ENCODE measurements around the gene FOXN3.

FOXN3 gene

DNA sequence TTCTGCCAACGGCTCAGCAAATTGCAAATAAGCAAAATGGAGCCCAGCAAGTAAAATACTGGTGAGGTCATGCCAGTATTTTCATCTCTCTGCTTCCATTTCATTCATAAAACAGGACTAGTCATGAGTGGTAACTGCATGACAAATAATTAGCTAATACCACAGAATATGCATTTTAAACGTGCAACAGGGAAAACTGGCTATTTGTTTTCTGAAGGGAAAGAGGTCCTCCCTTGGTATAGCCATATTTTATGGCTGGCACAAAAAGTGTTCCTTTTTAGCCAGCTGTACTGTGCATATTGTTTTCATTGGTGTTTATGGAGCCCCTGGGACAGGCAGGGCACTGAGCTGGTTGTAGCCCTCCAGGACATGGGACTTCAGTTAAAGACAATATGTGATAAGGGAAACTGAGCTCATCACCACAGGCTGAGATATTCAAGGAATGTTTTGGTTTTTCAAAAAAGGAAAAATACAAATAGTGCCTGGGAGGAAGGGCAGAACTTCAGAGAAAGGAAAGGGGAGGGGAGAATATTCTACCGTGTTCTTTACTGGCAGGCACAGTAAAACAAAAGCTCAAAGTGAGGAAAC is 26.1 kb upstream of the FOXN3 start:
- H3K9me3 Mint-ChIP-seq = no peaks in the 10 kb centered on the region
- ATAC-seq (replicated peaks) (no peak), DNase-seq (no peak)
- H3K4me1 Mint-ChIP-seq = peaks cover 34 to 80% of the 10 kb centered on the region in 2 donors
- H3K4me3 Mint-ChIP-seq = peak overlapping the region; percentile 36 to 53
- peak overlapping the region; percentile 96 for H3K27ac Mint-ChIP-seq
- H3K36me3 Mint-ChIP-seq = peaks cover 13 to 26% of the 10 kb centered on the region in 2 donors
- no peaks in the 10 kb centered on the region for H3K27me3 Mint-ChIP-seq

DNA sequence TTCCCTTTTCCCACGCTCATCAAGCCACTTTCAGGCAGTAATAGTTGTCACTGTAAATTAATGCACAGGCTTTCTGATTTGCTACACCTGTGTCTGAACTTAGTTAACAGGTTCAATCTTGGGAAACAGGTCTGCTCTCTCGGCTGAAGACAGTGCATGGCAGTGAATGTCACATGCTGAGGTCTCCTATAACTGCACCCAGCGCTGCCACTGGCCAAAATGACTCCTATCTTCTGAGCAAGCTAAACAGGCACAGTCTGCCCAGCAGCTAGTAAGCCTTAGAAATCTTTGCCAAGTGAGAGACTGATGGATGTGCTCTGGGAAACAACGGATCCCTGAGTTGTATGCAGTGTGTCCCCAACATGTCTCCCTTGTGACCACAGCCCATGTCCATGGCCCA is 25.2 kb upstream of the FOXN3 start:
- Mint-ChIP-seq H3K4me1 (peaks cover 32 to 74% of the 10 kb centered on the region in 2 donors), H3K27me3 (no peaks in the 10 kb centered on the region), H3K9me3 (peaks cover 0 to under 1% of the 10 kb centered on the region in 2 donors), H3K36me3 (peaks cover 13 to 22% of the 10 kb centered on the region in 2 donors), H3K27ac (peak overlapping the region; percentile 27), H3K4me3 (no peak overlapping the region)
- DNase-seq (no peak), ATAC-seq (replicated peaks) (no peak)

DNA sequence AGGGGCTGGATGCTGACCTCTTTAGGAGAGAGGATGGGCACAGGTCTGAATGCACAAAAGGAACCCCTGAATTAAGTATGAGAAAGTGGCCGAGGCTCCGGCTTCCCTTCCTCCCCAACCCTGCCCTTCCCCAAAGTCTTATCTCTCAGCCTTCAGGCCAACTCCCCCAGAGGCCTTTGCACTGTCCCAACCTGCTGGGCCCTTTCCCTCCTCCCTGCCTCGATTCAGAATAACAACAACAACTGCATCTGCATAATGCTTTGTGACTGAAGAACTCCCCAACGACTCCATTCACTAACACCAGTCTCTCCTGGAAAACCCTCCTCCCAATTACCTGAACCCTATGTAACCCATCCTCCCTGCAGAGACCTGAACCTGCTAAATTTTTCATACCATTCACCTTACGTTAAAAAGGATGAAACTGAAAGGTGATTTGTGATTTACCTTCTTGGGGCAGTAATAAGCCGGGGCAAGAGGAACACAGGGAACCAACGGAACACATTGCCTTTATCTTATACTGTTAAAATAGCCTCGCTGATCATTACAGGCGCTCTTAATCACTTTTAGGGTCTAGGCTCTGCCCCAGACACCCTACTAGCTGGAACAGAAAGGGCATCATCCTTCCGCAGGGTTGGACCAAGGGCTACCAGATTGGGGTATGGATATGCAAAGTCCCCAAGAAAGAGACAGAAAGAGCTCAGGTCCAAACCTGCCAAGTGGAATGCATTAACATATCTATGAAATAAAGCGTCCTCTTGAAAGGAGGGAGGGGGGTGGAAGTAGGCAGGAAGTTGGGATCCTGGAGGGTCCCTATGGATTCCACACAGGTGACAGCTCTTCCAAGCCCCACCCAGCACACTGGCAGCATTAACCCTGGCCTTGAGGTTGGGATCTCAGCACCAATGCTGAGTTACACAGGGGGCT is 24.2 kb upstream of the FOXN3 start:
- DNase-seq (no peak), ATAC-seq (replicated peaks) (no peak)
- peaks cover 20 to 28% of the 10 kb centered on the region in 2 donors for H3K36me3 Mint-ChIP-seq
- H3K4me3 Mint-ChIP-seq = no peak overlapping the region
- H3K4me1 Mint-ChIP-seq = peaks cover 34 to 74% of the 10 kb centered on the region in 2 donors
- peaks cover 0 to 6% of the 10 kb centered on the region in 2 donors for H3K9me3 Mint-ChIP-seq
- no peaks in the 10 kb centered on the region for H3K27me3 Mint-ChIP-seq
- peak overlapping the region; percentile 65 for H3K27ac Mint-ChIP-seq

DNA sequence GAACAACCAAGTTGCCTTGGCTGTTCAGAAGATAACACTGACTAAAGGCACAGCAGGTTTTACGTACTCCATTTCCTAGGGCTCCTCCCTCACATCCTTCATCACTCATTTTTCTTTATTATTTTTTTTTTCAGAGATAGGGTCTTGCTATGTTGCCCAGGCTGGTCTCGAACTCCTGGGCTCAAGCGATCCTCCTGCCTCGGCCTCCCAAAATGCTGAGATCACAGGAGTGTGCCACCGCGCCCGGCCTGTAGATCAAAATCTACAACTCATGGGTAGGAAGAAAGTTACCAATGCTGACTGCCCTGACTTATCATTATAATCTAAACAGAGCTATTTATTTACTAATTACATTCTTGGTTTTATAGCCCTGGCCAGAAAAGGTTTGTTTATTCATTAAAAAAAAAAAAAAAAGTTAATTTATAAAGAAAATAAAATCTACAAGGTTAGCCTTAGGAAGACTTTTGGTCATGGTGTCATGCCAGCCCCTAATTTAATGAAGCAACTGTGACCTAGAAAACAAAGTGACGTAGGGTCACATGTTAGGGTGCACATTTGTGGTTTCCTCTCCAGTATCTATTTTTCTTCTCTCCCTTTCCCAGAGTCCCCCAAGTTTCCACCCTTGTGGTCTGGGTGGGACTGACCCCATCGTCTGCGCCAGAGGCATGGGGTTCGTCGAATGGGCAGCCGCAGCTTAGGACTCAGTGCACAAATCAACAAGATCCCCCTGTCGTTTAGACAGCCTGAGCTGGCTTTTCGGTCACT is 19.0 kb upstream of the FOXN3 start:
- peaks cover 32 to 68% of the 10 kb centered on the region in 2 donors for H3K4me1 Mint-ChIP-seq
- no peak overlapping the region for H3K4me3 Mint-ChIP-seq
- H3K27ac Mint-ChIP-seq = peak overlapping the region; percentile 65
- H3K9me3 Mint-ChIP-seq = peaks cover 0 to 6% of the 10 kb centered on the region in 2 donors
- DNase-seq = no peak
- ATAC-seq (replicated peaks) = no peak
- no peaks in the 10 kb centered on the region for H3K27me3 Mint-ChIP-seq
- H3K36me3 Mint-ChIP-seq = peaks cover 18 to 35% of the 10 kb centered on the region in 2 donors

DNA sequence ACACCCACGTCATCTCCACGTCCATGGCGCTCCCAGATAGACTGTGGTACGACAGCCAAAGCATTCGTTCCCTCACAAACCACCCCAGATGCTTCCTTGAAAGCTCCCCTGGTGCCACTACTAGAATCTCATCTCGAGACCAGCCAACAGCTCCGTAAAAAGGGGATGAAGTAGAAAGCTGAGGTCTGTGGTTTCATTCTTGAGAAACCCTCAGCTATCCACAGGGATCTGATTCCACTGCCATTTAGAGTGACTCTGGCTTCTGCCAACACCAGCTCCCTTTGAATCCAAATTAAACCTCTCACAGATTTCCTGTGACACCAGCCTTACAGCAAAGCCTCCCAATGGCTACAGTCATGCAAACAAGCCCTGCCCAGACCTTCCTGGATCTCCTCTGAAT is 18.5 kb upstream of the FOXN3 start:
- Mint-ChIP-seq H3K4me3 (peak overlapping the region in 1 of 2 donors; percentile 5), H3K9me3 (peaks cover 0 to 6% of the 10 kb centered on the region in 2 donors), H3K36me3 (peaks cover 18 to 33% of the 10 kb centered on the region in 2 donors), H3K4me1 (peaks cover 31 to 68% of the 10 kb centered on the region in 2 donors), H3K27ac (peak overlapping the region; percentile 65), H3K27me3 (no peaks in the 10 kb centered on the region)
- ATAC-seq (replicated peaks) = no peak
- no peak for DNase-seq

DNA sequence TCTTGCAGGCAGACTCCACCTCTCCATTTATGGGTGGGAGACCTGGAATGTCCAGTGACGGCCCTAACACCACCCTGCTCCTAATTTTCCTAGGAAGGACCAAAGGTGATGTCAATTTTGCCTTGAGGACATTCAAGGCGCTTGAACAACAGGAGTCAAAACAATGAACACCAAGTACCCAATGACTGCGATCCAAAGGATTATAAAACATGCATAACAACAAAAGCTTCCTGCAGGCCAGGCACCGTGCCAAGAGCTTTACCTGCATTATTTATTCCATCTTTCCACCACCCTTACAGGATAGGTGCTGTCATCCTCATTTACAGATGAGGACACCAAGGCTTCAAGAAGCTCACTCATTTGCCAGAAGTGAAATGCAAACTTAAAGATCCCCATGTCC is 15.2 kb upstream of the FOXN3 start:
- no peaks in the 10 kb centered on the region for H3K27me3 Mint-ChIP-seq
- H3K36me3 Mint-ChIP-seq = peaks cover 16 to 33% of the 10 kb centered on the region in 2 donors
- DNase-seq (no peak), ATAC-seq (replicated peaks) (no peak)
- H3K27ac Mint-ChIP-seq = peak overlapping the region; percentile 92
- H3K9me3 Mint-ChIP-seq = peaks cover 0 to 5% of the 10 kb centered on the region in 2 donors
- H3K4me3 Mint-ChIP-seq = peak overlapping the region in 1 of 2 donors; percentile 12
- peaks cover 36 to 87% of the 10 kb centered on the region in 2 donors for H3K4me1 Mint-ChIP-seq

DNA sequence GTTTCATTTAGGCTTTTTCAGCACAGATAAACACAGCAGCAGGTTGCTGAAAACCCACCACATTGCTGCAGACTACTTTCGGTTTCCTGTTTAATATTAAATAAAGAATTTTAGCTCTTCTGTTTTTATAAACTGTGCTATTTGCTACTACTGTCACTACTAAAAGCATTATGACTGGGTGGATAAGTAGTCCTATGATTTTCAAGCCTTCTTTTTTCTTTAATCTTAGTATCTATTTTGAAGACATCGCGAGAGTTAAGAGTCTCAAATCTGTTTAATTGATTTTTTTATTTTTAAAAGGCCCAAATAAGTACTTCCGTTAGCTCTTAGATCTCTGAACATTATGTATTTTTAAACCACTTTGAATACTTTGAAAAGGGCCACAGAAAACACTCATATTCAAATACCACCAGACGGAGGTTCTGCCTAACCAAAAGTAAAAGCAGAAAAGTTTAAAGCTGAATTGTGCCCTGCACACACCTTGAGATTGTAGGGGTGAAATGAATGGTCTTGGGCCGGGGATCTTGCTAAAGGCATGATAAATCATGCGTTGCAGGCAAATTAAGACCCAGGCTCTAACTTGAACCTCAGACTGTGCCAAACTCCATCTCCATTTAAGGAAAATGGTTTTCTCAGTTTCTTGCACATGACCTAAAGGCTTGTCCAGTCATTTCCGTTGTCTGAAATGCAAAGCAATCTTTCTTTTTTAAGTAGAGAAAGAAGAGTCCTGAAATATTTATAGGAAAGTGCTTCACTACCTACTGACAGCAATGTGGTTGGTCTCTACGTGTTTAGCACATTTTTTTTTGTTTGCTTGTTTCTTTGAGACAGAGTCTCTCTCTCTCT is 13.6 kb upstream of the FOXN3 start:
- Mint-ChIP-seq H3K36me3 (peaks cover 7 to 25% of the 10 kb centered on the region in 2 donors), H3K4me3 (peak overlapping the region; percentile 84), H3K27ac (peak overlapping the region; percentile 98), H3K9me3 (no peaks in the 10 kb centered on the region), H3K27me3 (no peaks in the 10 kb centered on the region), H3K4me1 (peaks cover 33 to 86% of the 10 kb centered on the region in 2 donors)
- DNase-seq (peak; percentile 81), ATAC-seq (replicated peaks) (peak; percentile 94 to 95)

DNA sequence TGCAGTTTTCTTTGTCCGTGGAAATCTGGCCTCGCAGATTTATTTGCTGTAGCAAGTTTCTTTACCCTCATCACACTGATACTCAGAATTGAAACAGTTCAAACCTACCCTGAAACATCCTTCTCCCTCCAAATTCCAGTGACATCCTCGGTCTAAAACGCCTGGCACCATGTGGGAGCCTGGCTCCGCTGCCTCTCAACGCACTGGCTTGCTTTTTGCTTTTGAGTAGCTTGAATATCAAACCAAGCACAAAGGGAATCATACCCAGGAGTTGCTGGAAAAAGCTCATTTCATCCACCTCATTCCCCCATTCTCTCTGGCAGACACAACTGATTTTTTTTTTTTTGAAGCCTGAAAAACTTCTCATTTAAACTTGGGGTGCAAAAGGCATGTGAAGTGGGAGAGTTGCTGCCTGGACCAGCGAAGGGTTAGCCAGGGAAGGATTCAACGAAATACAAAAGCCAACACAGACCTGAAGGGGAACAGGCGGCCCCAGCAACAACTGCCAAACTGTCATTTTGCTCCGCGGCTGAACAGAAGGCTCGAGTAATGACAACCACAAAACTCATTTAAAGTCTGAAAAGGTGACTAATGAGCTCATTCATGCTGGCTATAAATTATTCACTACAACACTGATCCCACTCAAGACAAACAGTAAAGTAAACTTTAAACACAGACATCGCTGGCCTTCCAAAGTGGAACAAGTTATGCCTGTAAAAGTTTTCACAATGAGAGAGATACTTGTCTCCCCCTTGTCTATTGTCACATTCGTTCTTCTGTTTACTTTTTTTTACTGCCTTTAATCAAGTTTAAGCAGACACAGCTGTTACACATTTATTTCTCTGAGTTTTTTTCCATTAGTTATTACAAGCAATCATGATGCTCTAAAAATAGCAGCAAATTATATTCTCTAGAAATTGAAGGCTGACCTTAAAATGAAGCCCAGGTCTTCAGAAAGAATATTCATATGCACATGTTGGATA is 12.5 kb upstream of the FOXN3 start:
- peaks cover 5 to 18% of the 10 kb centered on the region in 2 donors for H3K36me3 Mint-ChIP-seq
- H3K9me3 Mint-ChIP-seq = no peaks in the 10 kb centered on the region
- peaks cover 25 to 77% of the 10 kb centered on the region in 2 donors for H3K4me1 Mint-ChIP-seq
- no peaks in the 10 kb centered on the region for H3K27me3 Mint-ChIP-seq
- DNase-seq = peak; percentile 34
- H3K27ac Mint-ChIP-seq = peak overlapping the region; percentile 98
- H3K4me3 Mint-ChIP-seq = peak overlapping the region; percentile 84
- peak; percentile 22 to 23 for ATAC-seq (replicated peaks)

DNA sequence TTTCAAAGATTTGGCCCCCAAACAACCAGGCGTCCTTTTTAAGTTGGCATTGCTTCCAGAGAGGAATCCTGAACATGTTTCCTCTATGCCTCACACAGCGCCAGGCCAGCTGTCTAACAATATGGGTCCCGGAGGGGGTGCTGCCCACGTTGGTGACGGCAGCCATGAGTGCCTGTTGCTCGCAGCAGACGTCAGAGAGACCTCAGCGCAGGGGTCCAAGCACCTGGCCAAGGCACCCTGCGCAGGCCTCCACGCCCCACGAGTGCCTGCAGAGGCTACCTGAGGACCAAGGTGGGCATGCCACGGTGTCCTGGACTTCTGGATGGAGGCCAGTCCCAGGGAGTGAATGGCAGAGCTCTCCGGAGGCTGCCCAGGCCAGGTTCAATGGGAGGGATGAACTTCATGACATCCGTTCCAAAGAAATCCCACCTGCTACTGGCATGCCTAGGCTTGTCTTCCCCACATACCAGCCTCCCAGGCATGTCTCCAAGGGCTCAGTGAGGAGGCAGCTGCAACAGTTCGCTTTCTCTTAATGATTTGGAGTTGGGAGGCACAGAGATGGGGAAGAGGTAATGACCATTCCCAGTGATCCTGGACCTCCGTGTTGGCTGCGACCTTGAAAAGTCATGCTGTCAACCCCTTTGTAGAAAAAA is 11.6 kb upstream of the FOXN3 start:
- DNase-seq (no peak), ATAC-seq (replicated peaks) (no peak)
- Mint-ChIP-seq H3K27ac (peak overlapping the region; percentile 98), H3K9me3 (no peaks in the 10 kb centered on the region), H3K4me1 (peaks cover 24 to 78% of the 10 kb centered on the region in 2 donors), H3K4me3 (peak overlapping the region; percentile 84), H3K27me3 (no peaks in the 10 kb centered on the region), H3K36me3 (peaks cover 5 to 17% of the 10 kb centered on the region in 2 donors)

DNA sequence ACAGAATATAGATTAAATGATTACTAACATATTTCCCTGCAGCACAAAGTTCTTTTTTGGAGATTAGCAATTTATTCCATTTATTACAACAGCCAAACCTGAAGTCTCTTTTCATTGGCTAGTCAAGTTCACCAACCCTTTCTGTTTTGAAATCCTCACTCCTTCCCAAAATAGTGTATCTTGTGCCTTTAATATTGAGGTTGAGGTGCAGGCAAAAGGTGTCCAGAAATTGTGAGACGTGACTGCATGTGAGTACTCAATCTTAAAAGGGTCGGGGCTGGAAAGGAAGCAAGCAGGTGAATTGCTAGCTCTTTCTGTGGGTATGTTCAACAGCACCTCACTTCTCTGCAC is 11.1 kb upstream of the FOXN3 start:
- Mint-ChIP-seq H3K4me3 (peak overlapping the region in 1 of 2 donors; percentile 13), H3K9me3 (no peaks in the 10 kb centered on the region), H3K27ac (peak overlapping the region; percentile 25), H3K36me3 (peaks cover 5 to 17% of the 10 kb centered on the region in 2 donors), H3K27me3 (no peaks in the 10 kb centered on the region), H3K4me1 (peaks cover 24 to 79% of the 10 kb centered on the region in 2 donors)
- ATAC-seq (replicated peaks) (no peak), DNase-seq (no peak)

DNA sequence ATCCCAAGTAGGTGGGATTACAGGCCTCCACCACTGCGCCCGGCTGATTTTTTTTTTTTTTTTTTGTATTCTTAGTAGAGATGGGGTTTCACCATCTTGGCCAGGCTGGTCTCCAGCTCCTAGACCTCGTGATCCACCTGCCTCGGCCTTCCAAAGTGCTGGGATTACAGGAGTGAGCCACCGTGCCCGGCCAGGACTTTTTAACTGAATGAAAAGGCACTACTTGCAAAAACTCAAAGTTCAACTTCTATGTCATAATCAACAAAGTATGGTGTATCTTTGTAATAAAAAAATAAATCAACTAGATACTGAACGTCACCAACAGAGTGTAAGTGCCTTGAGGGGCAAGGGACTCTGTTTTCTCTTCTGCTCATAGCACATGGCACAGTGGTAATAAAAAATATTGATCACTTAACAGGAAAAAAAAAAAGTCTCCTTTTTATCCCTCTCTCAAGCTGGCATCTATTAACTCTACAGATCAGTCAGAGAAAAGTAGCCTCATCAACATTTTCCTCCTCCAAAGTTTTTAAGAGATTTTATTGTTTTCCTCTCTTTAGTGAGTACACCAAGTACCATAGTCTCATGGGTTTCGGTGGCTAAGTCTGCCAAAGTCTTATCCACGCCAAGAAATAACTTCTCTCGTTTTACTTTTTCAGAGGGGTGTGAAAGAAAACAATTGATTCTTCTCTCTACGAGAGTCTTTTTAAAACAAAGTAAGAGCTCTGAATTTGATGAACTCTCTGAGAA is 10.6 kb upstream of the FOXN3 start:
- no peak for ATAC-seq (replicated peaks)
- DNase-seq = no peak
- H3K27ac Mint-ChIP-seq = peak overlapping the region; percentile 65
- H3K36me3 Mint-ChIP-seq = peaks cover 3 to 12% of the 10 kb centered on the region in 2 donors
- H3K9me3 Mint-ChIP-seq = no peaks in the 10 kb centered on the region
- H3K4me3 Mint-ChIP-seq = no peak overlapping the region
- H3K4me1 Mint-ChIP-seq = peaks cover 21 to 79% of the 10 kb centered on the region in 2 donors
- no peaks in the 10 kb centered on the region for H3K27me3 Mint-ChIP-seq

DNA sequence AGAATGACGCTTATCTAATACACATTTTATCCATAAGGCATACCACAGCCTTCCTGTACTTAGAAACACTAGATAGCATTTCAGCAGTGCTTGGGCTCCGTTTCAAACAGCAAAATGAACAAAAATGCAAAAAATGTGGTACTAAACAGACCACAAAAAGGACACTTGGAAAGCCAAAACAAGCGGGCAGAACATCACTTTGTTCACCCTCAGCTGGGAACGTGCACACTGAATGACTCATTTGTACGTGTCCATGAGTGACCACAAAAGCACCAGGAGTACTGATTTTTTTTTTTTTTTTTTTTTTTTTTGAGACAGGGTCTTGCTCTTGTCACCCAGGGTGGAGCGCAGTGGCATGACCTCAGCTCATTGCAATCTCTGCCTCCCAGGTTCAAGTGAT is 8.9 kb upstream of the FOXN3 start:
- H3K36me3 Mint-ChIP-seq = peaks cover 3 to 16% of the 10 kb centered on the region in 2 donors
- ATAC-seq (replicated peaks) (peak; percentile 28 to 36), DNase-seq (peak; percentile 52)
- H3K4me3 Mint-ChIP-seq = no peak overlapping the region
- H3K27ac Mint-ChIP-seq = peak overlapping the region; percentile 42
- peaks cover 18 to 70% of the 10 kb centered on the region in 2 donors for H3K4me1 Mint-ChIP-seq
- no peaks in the 10 kb centered on the region for H3K27me3 Mint-ChIP-seq
- no peaks in the 10 kb centered on the region for H3K9me3 Mint-ChIP-seq
